ENCODE measurements around the gene MXD4.
"Not testable (repeated sequence)": the region's sequence is repeated elsewhere in the genome, so short reads cannot be mapped to it uniquely, and the experiment has no call there.

MXD4 gene

DNA sequence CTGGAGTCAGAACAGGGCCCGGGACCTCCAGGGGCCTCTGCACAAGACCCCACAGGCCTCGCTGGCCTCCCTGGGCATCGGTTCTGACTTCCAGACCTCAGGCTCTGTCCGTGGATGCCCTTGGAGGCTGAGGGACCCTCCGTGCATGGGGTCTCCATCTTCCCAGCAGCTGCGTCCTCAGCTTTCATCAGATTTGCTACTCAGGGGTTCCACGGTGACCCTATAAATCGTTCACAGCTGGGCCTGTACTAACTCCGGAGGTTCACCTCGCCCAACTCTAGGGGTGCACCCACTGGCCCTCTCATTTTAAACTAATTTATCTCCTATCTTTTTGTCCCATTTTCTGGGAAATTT, 13.1 kb upstream of the MXD4 start:
- DNase-seq (ENCODE audit: low read depth), result not testable (repeated sequence)

DNA sequence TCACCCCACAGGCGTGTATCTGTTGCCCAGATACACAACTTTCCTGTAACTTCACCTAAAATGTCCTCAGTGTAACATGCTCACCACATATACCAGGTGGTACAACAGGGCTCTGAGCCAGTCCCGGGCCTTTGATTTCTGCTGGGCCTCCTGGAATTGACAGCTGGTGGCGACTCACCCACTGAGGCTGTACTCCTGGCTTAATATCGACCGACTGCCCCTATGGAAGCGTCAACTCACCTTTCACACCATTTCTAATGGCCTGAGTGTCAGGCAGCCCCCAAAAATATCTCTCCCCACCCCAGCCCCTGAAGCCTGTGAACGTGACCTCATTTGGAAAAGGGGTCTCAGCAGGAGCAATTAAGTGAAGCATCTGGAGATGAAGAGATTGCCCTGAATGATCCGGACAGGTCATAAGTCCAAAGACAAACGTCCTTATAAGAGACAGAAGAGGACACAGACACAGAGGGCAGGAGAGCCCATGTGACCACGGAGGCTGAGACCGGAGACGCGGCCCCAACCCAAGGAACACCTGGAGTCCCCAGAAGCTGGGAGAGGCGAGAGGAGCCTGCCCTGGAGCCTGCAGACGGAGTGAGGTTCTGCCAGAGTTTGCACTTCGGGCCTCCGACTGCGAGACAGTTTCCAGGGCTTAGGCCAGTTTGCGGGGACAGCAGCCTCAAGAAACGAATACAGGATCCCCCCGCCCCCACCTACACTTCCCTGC, 12.6 kb upstream of the MXD4 start:
- DNase-seq (ENCODE audit: low read depth), result no peak

DNA sequence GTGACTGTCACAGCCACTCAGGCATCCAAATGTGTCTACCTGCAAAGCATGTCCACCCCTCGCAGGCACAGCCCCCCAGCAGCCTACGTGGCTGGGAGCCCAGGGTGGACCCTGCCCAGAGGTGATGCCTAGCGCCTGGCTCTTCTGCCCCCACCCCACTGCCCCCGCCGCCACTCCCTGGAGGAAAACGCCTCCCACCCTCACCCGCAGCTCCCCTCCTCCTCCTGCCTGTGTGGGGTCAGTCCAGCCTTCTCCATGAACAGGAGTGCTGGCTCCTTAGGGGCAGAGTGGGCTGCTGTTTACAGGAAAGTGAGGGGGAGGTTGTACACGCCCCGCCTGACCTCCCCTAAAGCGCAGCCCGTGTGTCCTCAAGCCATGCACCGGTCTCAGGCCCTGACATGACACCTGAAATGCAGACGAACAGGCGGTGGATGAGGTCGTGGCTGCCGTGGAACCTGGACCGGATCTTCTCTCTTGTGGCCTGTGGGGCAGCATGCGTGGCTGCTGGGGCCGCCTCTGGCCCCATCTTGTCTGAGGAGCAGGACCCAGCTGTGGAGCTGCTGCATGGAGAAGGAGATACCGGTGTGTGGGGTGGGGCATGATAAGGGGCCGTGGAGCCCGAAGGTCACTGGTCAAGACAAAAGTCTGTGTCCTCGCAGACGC, 11.9 kb upstream of the MXD4 start:
- DNase-seq (ENCODE audit: low read depth), result no peak

DNA sequence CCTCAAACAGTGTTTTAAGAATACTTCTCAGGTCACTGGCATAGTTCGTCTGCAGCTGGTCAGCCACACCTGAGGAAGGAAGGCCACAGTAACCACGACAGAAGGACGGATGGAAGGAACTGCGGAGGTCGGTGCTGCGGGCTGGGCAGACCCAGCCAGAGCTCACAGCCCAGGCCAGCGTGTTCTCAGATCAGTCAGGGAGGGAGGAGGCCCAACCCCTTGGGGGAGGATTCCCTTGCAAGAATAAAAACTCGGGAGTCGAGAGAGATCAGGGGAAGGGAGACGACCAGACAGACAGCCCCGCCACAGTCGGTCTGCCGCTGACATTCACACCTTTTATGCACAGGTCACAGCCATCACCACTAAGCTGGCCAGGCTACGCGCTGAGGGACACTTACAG, 11.3 kb upstream of the MXD4 start:
- no peak for DNase-seq (ENCODE audit: low read depth)

DNA sequence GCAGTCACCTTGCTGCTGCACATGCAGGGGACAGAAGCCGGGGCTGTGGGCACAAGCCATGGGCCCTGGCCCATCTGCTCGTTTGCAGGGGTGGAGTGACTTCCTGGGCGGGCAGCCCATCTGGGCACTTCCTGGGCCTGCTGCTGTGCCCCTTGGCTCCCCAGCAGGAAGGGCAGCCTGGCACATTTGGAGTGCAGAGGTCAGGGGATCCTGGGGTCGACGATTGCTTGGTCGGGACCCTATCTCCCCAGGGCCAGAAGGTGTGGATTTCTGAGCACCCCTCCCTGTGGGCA, 10.9 kb upstream of the MXD4 start:
- DNase-seq (ENCODE audit: low read depth), result no peak

DNA sequence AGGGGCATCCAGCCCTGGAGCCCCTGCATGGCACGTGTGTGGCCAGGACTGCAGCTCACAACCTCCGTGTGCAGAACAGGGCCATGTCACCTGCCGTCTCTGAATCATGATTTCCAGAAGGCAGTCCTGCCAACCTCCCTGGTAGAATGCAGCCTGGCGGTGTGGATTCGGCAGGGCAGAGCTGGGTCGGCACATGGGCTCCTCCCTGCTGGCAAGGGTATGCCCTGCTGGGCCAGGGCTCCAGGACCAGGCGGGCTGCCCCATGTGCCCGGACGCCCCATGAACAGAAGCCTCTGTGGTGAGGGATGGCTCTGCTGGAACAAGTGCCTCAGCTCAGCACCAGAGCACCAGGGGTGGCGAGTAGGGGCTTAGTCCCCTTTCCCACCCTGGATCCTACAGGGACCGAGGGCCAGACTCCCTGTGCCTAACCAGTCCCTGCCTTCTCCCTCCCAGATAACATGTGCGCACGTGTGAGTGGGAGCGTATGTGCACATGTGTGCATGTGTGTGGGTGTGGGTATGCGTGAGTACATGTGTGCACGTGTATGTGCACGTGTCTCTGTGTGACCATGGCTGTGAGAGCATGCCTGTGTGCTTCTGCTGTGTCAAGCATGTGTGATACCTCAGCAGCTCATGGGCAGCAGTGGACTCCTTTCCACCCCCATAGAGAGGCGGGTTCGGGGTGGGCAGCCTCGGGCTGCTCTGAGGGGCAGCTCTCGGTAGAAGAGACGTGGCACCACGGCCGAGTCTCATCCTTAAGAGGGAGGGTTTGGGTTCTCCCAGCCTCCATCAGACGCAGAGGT, 10.3 kb upstream of the MXD4 start:
- DNase-seq (ENCODE audit: low read depth), result no peak

DNA sequence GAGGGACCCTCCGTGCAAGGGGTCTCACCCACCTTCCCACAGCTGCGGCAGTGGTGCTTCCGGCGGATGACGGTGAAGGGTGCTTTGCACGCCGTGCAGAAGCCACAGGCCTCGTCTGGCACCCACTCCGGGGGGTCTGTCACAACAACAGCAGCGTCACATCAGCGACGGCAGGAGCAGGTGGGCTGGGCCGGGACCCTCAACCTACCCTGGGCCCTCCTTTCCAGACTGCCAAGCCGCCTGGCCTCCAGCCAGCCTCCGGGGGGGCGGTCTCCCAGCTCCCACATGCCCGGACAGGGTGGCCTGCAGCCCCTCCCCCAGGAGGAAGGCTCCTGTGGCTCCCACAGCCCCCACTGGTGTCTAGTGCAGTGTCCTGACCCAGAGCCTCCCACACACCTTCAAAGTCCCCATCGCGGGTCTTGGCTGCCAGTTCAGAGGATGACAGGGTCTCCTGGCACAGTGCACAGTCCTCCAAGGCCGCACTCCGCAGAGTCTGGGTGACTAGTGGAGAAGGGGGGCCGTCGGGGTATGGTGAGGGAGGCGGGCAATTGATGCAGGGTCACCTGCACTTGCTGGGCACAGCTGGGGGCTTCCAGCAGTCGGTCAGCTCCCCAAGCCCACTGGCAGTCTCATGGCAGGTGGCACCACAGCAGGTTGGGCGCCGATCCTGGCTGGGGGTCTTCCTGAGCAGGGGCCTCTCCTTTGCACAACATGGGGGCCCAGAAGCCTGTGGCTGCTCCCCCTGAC, 9.5 kb upstream of the MXD4 start:
- no peak for DNase-seq (ENCODE audit: low read depth)

DNA sequence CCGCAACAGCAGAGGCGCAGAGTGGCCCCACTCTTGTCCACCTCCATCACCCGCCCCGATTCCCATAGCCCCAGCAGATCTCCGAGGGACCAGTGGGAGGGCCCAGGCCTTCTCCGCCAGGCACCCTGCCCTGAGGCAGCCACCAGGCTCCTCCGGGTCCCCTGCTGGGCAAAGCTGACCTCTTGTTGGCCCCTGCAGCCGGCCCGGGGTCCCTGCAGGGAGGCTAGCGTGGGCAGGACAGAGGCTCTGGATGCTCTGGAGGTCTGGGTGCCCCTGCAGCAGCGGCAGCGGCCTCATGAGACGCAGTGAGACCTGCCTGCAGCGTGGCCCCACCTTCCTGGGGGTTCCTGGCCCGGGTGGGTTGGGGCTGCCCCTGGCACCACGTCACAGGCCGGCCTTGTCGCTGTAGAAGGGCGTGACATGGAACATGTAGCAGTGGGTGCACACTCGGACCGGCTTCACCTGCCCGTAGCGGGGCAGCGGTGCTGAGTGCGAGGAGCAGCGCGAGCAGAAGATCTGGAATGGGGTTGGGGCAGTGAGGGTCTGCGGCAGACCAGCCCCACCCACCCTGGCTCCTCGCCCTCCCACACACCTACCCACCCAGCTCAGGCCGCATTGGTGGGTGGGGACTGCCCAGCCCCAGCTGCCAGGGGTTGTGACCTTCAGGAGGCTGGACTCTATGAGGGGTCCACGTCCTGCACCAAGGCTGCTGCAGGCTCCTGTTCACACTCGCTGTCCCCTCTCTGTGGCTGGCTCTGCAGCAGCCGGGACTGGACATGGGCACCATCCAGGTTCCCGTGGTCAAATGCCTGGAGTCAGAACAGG, 8.6 kb upstream of the MXD4 start:
- DNase-seq (ENCODE audit: low read depth), result no peak

DNA sequence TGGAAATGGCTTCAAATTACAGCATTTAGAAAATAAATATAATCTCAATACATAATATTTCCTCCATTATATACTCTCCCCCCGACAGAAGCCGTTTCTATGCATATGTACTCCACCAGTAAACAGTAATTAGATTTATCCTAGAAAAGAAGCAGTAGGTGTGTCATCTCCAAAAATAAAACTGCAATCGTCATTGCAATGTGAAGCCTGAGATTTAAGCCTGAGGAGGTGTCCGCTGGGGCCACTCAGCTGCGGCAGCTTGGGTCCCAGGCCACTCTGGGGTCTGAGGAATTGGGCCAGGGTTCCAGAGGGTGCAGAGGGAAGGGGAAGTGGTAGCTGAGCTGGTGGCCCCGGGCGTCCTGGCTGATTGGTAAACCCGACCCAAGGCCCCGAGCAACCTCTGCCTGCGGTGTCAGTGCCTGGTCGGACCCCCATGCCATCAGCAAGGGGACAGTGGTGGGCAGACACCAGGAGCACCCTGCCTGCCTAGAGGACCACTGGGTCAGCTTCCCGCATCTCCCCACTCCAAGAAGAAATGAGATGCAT, 7.8 kb upstream of the MXD4 start:
- no peak for DNase-seq (ENCODE audit: low read depth)

DNA sequence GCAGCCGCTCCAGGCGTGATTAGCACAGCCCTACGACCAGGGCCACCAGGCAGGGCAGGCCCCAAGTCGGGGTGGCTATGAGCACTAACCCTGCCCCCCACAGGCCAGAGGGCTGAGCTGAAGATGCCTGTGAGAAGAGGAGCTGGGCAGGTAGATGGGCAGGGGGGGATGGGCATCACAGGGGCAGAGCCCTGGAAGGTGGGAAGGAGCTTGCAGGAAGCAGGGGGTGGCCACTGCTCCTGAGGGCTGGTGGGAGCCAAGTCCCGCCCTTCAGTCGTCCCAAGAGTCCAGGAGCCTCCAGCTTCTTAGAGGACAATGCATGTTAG, 7.3 kb upstream of the MXD4 start:
- DNase-seq (ENCODE audit: low read depth), result no peak

DNA sequence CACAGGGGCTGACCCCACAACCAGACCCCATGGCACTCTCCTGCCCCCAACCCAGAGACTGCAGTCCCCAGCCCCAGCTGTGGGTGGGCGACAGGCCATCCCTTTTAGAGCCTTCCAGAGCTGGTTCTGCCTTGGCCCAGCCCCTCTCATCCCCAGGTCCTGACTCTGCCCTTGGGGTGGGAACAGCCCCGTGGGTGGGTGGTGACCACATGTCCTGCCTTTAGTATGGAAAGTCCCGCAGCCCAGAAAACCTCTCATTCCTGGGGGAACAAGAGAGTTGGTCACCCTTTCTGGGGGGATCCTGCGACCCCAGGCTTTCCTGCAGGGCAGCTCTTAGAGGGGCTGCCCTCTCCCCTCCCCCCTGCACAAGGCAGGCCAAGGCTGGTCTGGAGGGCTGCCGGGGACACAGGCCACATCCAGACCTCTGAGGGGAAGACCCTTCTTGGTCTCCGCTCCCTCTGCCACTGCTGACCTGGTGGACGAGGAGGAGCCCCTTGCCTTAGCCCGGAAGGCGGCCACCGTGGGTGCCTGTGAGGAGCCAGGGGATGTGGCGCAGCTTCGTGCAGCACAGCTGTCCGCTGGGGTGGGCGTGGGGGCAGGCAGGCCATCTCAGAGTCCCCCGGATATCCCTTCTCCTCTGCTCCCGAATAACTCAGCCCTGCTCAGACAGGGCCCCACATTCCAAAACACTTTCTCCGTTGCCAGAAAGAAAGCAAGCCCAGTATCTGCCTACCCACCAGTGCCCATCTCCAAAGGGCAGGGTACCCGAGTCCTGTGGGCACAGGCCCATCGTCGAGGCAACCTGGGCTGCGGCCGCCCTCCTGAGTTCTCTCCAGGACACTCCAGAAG, 6.7 kb upstream of the MXD4 start:
- no peak for DNase-seq (ENCODE audit: low read depth)

DNA sequence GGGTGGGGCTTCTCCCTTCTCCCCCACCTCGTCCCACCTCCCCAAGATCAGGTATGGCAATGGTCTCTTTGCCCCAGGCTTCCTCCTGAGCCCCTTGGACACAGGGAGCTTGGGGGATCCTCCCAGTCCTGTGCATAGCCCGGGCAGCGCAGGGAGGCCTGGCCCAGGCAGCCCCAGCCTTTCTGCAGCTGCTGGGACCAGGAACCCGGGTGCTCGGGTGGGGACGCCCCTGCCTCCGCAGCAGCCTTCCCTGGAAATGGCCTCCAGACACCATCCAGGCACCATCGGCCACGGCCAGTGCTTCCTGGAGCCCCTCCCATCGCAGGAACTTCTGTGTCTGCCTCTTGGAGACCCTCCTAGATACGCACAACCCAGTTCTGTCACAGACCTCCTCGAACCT, 5.9 kb upstream of the MXD4 start:
- no peak for DNase-seq (ENCODE audit: low read depth)

DNA sequence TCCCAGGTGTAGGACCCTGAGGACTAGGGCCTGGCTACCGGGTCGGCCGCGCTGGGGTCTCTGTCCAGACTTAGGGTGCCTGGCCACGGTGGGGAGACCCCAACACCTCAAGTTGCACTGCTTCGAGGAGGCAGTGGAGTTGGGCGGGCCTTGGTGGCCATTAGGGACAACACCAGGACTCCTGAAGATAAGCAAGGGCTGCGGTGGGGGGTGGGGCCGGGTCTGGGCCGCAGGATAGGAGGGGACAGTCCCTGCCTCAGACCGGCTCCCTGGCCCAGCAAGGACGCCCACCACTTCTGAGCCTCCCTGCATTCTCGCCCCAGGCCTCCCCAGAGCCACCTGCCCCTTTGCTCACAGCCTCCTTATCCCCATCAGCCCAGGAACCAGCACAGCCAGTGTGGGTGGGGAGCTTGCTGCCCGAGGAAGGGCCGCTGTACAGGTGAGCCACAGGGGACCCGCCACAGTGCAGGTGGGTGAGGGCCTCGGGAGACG, 5.5 kb upstream of the MXD4 start:
- no peak for DNase-seq (ENCODE audit: low read depth)

DNA sequence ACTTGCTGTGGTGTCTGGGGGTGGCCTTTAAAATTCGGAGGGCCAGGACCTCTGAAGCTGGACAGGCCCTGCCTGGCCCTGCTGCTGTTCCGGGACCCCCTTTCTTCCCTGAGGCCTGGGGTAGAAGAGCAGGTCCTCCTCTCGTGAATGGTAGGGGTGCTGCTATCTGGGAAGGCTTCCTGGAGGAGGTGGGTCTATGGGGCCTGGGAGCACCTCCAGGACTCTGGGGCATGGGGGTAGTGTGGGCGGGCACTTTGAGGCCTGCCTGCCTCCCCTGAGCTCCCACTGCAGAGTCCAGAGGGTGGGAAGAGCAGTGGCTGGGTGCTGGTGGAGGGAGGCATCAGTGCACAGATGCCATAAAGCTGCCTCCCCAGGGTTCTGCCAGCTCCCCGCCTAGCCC, 4.9 kb upstream of the MXD4 start:
- DNase-seq (ENCODE audit: low read depth), result no peak

DNA sequence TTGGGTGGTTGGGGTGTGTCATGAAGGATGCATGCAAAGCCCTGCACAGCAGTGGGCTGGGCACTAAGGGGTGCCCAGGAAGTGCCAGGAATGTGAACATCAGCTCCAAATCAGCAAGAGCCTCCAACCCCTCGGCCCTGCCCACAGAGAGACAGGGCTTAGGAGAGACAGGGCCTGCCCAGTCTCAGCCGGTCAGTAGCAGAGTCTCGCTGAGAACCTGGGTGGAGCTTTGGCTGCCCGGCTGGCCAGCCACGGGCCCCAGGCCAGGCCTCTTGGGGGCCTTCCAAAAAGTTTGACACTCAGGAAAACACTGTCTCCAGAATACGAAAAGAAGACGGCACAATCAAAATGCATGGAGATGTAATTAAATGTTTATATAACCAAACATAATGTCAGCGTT, 4.3 kb upstream of the MXD4 start:
- no peak for DNase-seq (ENCODE audit: low read depth)

DNA sequence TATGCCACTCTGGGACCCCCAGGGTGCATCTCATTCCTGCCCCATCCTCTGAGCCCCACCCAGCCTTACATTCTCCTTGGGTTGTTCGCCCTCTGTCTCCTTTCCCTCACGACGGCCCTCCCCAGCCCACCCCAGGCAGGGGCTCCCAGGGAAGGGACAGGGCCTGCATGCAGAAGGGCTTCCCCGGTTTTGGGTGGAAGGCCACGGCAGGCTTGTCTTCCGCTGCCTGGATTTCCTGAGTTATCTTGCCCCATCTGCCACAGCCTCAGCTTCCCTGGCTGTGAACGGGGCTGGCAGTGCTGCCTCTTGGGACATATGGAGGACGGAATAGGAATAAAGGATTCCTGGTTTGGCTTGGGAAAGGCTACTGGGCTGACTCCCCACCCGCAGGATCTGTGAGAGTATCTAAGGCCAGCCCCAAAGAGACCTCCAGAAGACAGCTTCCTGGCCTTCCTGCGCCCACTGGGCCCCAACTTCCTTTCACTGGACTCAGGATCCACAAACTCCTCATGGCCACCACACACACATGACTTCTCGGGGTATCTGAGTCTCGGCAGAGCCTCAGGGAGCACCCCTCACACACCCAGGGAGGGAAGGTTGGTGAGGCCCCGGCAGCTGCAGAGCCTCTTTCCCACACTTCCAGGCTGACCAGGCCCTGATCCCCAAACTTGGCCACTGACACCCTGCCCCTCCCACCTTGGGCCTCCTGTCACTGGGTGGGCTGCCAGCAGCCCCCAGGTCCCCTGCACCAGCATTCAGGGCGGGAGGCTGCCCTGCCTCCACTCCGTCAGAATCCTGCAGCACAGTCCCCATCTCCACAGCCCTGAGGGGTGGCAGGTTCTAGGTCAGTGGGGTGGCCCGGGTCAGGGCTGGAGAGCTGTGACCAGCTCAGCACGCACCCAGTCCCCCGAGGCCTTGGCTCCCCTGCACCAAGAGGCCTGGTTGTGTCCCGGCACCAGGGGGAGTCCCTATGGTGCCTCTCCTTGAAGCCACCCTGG, 3.5 kb upstream of the MXD4 start:
- DNase-seq (ENCODE audit: low read depth), result no peak

DNA sequence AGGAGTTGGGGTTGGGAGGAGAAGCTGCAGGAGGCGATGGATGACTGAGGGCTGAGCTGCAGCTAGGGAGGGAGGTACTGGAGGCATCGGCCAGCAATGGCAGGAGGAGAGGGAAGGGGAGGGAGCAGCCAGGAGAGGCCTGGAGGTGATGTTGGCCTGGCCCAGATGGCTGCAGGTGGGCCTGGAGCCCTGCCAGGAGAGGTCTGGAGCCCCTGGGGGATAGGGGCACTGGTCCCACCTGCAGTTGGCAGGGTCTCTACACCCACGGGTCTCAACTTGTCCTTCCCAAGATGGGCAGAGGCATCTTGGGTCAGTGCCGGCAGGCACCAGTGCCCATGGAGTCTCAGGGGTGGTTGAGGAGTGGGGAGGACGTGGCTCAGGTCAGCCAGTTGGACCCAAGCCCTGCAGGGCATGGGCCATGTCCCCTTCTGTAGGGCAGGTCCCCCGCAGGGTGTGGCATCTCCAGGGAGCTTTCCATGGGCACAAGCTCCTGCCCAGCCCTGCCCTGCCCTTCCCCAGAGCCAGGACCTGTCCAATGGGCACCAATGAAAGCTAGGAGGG, 2.7 kb upstream of the MXD4 start:
- no peak for DNase-seq (ENCODE audit: low read depth)

DNA sequence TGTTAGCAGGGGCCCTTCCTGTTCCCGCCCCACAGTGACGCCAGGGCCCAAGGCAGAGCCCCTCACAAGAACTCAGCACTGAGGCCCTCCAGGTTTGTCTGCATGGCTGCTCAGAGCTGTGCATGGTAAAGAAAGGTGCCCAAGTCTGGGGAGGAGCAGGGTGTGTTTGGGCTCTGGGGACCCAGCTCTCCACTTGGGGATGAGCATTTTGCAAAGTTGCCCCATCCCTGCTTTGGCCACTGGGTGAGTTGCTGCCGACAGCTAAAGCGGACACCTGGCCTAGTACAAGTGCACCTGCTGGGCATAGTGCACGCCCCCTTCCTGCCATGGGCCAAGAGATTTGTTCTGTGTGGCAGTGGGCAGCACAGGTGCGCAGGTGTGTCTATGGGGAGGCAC, 2.0 kb upstream of the MXD4 start:
- no peak for DNase-seq (ENCODE audit: low read depth)

DNA sequence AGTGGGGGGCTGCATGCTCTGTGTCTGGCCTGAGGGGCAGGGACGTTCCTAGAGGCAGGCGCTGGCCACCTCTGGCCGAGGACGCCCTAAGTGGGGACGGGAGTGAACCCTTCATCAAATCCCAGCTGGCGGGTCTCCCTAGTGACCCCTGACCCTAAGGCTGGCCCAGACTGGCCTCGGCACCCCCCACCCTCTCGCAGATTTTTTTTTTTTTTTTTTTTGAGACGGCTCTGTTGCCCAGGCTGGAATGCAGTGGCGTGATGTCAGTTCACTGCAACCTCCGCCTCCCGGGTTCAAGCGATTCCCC, 988 bp upstream of the MXD4 start:
- DNase-seq (ENCODE audit: low read depth), result no peak

Measured in fibroblast of the conjunctiva (primary cell).